GM19395 (cell line): ENCODE data around the gene MALAT1.
"Not testable (repeated sequence)": the region's sequence is repeated elsewhere in the genome, so short reads cannot be mapped to it uniquely, and the experiment has no call there.

Experiments
- ATAC-seq: cut with Tn5 transposase; IDR thresholded peaks from one replicate; pipeline ENCODE4 v1.9.1; 2021; ENCODE audit warnings: mild to moderate bottlenecking, moderate library complexity; ENCODE audit not compliant: unreplicated experiment

MALAT1 gene

DNA sequence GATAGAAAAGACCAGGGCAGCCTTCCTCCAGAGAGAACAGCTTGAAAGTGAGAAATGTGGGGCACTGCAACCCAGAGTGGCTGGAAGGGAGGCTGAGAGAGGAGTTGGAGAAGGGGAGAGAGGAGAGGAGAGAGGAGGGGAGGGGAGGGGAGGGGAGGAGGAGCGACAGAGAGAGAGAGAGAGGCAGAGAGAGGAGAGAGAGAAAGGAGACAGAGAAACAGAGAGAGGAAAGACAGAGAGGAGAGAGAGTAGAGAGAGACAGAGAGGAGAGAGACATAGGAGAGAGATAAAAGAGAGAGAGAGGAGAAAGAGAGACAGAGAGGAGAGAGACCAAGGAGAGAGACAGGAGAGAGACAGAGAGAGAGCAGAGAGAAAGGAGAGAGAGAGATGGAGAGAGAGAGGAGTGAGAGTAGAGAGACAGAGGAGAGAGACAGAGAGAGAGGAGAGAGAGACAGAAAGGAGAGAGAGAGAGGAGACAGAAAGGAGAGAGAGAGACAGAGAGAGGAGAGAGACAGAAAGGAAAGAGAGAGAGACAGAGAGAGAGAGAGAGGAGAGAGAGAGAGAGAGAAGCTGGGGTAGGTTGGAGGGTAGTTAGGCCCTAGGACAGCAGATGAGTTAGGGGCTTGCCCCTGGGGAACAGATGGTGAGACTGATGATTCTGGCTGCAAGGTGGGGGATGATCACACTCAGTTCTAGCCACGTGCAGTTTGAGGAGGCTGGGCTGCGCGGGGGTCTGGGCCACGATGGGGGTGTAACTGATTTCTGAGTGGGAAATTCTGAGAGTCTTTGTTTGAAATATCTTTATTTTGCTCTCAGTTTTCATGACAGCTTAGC lies 17.5 kb downstream of the MALAT1 start:
- no peak for ATAC-seq

DNA sequence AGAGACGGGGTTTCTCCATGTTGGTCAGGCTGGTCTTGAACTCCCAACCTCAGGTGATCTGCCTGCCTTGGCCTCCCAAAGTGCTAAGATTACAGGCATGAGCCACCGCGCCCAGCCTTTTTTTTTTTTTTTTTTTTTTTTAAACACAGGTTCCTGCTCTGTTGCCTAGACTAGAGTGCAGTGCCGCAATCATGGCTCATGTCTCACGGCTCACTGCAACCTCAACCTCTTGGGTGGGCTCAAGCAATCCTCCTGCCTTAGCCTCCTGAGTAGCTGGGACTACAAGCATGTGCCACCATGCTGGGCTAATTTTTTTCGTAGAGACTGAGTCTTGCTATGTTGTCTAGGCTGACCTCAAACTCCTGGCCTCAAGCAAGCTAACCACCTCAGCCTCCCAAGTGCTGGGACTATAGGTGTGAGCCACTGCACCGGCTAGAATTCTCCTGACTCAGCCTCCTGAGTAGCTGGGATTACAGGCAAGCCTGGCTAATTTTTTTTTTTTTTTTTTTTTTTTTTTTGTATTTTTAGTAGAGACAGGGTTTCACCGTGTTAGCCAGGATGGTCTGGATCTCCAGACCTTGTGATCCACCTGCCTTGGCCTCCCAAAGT lies 20.2 kb downstream of the MALAT1 start:
- ATAC-seq: not testable (repeated sequence)

DNA sequence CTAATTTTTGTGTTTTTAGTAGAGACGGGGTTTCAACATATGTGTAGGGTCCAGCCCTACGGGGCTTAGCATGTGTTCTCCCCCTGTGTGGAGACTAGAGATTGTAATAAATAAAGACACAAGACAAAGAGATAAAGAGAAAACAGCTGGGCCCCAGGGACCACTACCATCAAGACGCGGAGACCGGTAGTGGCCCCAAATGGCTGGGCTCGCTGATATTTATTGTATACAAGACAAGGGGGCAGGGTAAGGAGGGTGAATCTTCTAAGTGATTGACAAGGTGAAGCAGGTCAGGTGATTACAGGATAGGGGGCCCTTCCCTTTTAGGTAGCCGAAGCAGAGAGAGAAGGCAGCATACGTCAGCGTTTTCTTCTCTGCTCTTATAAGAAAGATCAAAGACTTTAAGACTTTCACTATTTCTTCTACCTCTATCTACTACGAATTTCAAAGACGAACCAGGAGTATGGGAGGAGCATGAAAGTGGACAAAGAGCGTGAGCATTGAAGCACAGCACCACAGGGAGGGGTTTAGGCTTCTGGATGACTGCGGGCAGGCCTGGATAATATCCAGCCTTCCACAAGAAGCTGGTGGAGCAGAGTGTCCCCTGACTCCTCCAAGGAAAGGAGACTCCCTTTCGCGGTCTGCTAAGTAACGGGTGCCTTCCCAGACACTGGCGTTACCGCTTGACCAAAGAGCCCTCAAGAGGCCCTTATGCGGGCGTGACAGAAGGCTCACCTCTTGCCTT lies 23.1 kb downstream of the MALAT1 start:
- ATAC-seq: not testable (repeated sequence)

DNA sequence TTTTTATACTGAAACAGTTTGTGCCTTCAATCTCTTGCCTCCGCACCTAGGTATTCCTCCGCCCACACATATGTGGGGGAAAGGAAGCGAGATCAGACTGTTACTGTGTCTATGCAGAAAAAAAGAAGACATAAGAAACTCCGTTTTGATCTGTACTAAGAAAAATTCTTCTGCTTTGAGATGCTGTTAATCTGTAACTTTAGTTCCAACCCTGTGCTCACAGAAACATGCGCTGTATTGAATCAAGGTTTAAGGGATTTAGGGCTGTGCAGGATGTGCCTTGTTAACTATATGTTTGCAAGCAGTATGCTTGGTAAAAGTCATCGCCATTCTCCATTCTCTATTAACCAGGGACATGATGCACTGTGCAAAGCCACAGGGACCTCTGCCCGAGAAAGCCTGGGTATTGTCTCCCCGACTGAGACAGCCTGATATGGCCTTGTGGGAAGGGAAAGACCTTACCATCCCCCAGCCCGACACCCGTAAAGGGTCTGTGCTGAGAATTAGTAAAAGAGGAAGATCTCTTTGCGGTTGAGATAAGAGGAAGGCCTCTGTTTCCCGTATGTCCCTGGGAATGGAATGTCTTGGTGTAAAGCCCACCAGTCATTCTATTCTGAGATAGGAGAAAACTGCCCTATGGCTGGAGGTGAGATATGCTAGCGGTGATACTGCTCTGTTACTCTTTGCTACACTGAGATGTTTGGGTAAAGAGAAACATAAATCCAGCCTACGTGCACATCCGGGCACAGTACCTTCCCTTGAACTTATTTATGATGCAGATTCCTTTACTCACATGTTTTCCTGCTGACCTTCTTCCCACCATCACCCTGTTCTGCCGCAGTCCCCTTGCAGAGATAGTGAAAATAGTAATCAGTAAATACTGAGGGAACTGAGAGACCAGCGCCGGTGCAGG lies 24.1 kb downstream of the MALAT1 start:
- not testable (repeated sequence) for ATAC-seq

DNA sequence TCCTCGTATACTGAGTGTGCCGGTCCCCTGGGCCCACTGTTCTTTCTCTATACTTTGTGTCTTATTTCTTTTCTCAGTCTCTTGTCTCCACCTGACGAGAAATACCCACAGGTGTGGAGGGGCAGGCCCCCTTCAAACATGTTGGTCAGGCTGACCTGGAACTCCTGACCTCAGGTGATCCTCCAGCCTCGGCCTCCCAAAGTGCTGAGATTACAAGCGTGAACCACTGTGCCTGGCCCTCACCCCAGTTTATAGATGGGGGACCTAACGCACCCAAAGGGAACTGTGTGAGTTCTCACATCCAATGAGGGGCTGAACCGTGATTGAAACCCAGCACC lies 24.8 kb downstream of the MALAT1 start:
- not testable (repeated sequence) for ATAC-seq

DNA sequence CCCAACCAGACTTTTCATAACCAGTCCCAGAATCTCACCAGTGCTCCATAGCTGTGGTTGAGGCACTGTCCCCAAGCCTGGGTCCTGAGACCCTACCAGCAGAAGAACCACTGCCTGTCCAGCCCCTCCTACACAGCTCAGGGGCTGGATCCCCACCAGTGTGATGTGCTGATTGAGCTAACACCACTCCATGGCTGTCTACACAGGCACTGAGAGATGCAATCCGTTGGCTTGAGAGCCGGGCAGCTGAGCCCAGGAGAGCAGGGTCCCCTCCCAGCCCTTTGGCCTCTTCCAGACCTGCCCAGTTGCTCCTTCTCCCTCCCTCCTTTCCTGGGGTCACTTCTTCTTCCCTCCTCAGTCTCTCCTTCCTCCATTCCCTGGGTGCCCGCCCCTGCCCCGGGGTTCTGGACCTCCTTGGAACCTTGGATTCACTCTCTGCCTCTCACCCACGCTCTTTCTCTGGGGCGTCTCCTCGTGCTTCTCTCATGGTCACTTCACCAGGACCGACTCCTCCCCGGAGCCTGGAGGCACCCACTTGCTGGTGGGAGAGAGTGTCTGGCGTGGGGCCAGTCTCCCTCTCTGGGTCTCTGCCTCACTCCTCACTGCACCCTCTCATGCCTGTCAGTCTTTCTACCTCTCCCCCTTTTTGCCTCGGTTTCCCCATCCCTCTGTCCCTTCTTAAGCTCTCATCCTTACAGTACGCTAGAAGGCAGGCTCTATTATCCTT lies 25.3 kb downstream of the MALAT1 start:
- ATAC-seq: no peak

DNA sequence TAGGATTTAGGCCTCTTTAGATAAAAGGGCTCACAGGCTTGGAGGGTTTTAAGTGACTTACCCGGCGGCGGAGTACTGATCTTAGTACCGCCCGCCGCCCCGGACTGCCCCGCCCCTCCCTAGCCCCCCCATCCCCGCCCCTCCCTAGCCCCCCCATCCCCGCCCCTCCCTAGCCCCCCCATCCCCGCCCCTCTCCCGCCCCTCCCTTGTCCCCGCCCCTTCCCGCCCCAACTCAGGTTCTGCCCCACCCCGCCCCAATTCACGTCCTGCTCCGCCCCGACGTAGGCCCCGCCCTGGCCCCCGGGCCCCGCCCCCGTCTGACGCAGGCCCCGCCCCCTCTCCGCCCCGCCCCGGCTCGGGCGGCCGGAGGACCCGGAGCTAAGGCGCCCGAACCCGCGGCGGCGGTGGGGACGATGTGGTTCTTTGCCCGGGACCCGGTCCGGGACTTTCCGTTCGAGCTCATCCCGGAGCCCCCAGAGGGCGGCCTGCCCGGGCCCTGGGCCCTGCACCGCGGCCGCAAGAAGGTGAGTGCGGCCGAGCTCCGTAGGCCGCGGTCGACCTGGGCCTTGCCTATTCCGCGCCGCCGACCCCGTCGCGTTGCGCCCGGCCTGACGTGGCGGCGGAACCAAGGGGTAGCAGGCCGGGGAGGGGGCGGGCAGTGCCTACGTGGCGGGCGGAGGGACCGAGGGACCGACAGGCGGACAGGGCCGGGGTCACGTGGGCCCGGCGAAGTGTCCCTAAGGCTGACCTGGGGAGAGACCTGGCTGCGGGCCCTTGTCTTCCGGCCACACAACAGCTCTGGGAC lies 26.1 kb downstream of the MALAT1 start, which contains the start of gene SCYL1:
SCYL1 (plus strand) TSS at position 343 of the 805 bp plus-strand sequence; CDS start at position 414, 71 bp downstream.
- peak; percentile 53 for ATAC-seq

DNA sequence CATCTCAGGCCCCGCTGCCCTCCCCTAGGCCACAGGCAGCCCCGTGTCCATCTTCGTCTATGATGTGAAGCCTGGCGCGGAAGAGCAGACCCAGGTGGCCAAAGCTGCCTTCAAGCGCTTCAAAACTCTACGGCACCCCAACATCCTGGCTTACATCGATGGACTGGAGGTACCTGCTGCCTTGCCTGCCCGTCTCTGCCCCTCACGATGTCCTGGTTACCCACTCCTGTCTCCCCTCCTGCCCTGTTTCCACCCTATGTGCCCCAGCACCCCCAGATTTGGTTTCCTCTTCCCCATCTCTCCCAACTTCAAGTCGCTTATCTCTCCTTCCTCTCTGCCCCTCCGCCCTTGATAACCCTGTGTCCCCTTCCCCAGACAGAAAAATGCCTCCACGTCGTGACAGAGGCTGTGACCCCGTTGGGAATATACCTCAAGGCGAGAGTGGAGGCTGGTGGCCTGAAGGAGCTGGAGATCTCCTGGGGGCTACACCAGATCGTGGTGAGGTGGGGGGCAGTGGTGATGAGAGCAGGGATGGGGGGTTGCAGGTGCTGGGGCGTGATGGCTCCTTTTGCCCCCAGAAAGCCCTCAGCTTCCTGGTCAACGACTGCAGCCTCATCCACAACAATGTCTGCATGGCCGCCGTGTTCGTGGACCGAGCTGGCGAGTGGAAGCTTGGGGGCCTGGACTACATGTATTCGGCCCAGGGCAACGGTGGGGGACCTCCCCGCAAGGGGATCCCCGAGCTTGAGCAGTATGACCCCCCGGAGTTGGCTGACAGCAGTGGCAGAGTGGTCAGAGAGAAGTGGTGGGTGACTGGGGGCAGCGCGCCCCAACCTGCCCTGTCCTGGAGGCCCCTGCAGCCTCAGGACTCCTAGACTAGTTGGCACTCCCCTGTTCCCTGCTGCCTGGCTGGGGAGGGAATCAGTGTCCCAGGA lies 27.0 kb downstream of the MALAT1 start:
- ATAC-seq: no peak

DNA sequence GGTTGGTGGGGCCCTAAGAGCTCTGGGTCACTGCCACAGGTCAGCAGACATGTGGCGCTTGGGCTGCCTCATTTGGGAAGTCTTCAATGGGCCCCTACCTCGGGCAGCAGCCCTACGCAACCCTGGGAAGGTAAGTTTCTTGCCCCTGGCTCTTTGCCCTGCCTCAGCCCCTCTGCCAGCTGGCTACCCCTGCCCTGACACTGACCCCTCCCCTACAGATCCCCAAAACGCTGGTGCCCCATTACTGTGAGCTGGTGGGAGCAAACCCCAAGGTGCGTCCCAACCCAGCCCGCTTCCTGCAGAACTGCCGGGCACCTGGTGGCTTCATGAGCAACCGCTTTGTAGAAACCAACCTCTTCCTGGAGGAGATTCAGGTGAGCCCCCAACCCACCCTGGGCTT lies 27.9 kb downstream of the MALAT1 start:
- no peak for ATAC-seq

DNA sequence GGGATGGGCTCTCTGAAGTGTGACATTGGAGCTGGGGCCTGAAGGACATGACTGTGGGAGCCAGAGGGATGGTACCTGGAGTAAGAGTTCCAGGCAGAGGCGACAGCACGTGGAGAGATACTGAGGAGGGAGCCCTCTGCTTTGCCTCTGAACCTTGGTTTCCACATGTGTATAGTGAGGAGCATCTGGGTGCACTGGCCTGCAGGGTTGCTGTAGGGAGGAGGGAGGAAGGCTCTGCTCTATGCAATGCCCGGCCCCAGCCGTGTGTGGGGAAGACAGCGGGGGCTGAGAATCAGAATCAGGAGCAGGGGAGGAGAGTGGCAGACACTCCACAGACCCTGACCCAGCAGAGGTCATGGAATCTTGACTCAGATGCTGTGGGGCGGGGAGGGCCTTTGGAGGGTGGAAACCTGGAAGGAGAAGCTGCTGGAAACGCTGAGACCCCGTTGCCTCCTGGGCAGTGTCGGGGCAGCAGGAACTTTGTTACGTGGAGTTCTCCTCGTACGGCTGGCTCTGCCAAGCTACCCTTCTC lies 30.0 kb downstream of the MALAT1 start:
- ATAC-seq: no peak

DNA sequence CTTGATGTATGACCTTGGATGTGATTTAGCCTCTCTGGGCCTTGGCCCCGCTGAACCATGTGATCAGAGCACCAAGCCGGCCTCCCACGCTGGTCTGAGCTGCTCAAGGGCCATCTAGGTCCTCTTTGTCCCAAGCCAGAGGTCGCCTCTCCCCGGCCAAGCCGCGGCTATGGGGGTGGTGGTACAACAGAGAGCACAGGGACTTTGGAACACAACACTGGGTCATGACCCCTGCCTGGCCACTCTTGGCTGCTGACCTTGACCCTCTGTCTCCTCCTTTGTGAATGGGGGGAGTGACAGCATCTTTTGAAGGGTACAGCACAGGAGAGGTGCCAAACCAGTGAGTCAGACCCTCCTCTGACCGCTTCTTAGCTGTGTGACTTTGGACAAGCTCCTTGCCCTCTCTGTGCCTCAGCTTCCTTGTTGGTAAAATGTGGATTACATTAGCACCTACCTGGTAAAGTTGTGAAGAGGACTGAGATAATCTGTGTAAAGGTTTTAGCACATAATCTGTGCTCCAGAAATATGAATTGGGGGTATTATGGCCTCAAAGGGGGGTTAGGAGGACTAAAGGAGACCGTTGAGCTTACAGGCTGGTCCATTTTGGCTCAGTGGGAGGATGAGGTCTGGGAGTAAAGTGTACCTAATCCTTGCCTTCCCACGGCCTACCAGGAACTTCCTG lies 30.8 kb downstream of the MALAT1 start:
- no peak for ATAC-seq

DNA sequence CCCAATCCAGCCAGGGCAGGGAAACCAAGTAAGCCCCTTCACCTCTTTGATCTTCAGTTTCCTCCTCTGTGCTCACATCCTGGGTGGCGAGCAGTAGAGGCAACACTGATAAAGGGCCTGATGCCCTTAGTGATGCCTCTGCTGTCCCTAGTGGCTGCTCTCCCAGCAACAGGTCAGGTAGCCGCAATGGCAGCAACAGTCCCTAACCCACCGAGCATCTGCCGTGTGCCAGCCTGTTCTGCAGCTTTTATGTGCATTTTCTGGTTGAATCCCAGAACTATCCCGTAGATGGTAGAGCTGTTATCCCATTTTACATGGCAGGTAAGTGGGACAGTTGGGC lies 31.3 kb downstream of the MALAT1 start:
- no peak for ATAC-seq

DNA sequence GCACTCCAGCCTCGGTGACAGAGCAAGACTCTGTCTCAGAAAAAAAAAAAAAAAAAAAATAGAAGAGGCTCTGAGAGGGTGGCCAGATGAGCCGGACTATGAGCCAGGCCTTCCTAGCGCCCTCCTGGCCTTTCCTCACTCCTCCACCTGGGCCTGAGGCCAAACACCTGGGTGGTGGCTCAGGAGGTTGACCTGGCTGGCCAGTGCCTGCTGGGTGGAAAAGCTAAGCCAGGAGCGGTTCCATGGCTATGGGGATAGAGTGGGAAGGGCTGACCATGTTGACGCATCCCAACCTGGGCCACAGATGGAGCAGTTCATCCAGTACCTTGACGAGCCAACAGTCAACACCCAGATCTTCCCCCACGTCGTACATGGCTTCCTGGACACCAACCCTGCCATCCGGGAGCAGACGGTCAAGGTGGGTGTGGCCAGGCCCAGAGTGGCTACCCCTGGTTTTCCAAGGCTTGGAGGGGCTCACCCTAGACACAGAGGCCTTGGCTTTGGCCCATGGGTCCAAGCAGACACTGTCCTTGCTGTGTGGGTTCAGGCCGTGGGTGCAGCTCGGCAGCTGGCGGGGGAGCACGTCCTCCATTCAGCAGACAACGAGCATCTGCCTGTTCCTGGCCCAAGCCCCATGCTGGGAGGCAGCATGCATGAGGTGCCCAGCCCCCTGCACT lies 33.7 kb downstream of the MALAT1 start:
- no peak for ATAC-seq

DNA sequence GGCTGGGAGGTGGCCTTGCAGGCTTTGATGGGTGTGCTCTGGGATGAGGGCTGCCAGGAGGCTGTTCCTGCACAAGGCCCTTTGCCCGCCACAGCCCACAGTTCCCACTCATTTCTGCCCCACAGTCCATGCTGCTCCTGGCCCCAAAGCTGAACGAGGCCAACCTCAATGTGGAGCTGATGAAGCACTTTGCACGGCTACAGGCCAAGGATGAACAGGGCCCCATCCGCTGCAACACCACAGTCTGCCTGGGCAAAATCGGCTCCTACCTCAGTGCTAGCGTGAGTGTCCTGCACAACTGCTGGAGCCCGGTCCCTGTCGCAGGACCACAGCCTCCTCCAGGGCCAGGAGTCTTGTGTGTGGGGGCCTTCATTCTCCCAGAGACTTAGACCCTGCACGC lies 36.3 kb downstream of the MALAT1 start:
- ATAC-seq: no peak

DNA sequence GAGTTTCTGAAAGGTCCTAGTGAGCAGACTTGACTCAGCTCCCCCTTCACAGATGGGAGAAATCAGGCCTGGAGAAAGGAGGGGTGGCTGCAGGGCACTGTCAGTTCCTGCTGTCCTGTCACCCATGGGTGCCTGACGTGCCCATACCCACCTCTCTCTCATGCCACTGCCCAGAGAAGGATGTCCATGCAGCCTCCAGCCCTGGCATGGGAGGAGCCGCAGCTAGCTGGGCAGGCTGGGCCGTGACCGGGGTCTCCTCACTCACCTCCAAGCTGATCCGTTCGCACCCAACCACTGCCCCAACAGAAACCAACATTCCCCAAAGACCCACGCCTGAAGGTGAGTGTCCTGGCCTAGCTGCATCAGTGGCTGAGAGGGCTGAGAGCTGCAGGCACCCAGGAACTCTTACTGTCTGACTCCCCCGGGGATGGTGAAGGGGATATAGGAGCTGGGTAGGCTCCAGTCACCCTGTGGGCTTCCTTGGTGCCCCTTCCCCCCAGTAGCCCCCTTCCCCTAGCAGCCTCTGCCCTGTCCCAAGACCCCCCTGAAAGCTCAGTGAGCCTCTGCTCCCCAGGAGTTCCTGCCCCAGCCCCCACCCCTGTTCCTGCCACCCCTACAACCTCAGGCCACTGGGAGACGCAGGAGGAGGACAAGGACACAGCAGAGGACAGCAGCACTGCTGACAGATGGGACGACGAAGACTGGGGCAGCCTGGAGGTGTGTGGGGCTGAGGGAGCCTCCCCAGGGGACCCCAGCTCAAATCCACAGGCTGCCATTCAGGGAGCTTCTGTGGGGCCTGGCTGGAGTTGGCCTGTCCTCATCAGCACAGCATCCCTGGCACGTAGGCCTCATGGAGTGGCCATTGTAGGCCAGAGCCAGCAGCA lies 37.8 kb downstream of the MALAT1 start:
- no peak for ATAC-seq

DNA sequence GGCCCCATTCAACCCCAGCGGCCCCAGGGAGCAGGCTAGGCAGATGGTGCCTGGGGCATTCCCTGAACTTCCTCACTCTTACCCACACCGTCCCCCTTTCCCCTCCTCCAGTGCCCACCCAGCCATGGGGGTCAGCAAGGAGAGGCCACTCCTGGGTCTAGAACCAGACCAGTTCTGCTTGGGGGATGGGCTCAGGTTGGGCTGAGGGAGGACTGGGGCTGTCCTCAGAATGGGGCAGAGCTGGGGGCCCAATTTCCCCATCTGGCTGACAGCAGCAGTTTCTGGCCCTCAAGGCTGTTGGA lies 38.4 kb downstream of the MALAT1 start:
- ATAC-seq: no peak
